HG03060 (cell line): Measurements from ENCODE around the gene KCNAB2.

Source experiments
- ATAC-seq: cut with Tn5 transposase; IDR thresholded peaks from one replicate; pipeline ENCODE4 v1.9.1; 2021; ENCODE audit warnings: low read depth, moderate number of reproducible peaks; ENCODE audit not compliant: unreplicated experiment

The KCNAB2 gene

DNA sequence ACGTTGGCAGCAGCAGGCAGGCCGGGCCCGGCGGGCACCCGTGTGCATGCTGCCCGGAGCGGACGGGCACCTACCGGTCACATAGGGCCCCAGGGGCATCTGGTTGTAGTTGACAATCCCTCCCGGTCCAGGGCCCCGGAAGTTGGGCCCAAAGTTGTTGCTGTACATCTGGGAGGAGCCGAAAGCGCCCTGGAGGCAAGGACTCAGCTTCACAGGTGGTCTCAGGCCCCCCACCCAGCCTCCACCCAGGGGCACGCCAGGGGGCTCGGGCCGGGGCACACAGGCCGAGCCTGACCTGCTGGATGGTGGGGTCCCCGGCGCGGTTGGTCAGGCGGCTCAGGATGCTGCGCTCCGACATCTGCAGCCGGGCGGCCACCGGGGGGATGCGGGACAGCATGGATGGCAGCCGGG is 60.6 kb downstream of the KCNAB2 start:
- ATAC-seq, result no peak

DNA sequence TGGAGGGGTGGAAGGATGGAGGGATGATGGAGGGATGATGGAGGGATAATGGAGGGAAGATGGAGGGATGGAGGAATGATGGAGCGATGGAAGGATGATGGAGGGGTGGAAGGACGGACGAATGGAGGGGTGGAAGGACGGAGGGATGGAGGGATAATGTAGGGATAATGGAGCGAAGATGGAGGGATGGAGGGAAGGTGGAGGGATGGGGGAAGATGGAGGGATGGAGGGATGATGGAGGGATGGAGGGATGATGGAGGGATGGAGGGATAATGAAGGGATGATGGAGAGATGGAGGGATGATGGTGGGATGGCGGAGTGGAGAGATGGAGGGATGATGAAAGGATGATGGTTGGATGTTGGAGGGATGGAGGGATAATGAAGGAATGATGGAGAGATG is 61.3 kb downstream of the KCNAB2 start:
- ATAC-seq, result no peak

DNA sequence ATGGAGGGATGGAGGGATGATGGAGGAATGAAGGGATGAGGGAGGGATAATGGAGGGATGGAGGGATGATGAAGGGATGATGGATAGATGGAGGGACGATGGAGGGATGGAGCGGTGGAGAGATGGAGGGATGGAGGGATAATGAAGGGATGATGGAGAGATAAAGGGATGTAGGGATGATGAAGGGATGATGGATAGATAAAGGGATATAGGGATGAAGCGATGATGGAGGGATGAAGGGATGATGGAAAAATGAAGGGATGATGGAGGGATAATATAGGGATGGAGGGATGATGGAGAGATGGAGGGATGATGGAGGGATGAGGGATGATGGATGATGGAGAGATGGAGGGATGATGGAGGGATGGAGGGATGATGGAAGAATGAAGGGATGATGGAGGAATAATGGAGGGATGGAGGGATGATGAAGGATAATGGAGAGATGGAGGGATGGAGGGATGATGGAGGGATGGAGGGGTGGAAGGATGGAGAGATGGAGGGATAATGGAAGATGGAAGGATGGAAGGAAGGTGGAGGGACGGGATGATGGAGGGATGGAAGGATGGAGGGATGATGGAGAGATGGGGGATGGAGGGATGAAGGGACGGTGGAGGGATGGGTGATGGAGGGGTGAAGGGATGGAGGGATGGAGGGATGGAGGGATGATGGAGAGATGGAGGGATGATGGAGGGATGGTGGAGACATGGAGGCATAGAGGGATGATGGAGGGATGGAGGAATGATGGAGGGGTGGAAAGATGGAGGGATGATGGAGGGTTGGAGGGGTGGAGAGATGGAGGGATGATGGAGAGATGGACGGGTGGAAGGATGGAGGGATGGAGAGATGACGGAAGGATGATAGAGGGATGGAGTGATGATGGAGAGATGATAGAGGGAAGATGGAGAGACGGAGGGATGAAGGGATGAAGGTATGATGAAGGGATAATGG is 62.0 kb downstream of the KCNAB2 start:
- no peak for ATAC-seq

DNA sequence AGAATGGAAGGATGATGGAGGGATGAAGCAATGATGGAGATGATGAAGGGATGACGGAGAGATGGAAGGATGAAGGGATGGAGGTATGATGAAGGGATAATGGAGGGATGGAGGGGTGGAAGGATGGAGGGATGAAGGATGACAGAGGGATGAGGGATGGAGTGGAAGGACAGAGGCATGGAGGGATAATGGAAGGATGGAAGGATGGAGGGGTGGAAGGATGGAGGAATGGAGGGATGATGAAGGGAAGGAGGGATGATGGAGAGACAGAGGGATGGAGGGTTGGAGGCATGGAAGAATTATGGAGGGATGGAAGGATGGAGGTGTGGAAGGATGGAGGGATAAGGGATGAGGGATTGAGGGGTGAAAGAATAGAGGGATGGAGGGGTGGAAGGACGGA is 62.8 kb downstream of the KCNAB2 start:
- no peak for ATAC-seq

DNA sequence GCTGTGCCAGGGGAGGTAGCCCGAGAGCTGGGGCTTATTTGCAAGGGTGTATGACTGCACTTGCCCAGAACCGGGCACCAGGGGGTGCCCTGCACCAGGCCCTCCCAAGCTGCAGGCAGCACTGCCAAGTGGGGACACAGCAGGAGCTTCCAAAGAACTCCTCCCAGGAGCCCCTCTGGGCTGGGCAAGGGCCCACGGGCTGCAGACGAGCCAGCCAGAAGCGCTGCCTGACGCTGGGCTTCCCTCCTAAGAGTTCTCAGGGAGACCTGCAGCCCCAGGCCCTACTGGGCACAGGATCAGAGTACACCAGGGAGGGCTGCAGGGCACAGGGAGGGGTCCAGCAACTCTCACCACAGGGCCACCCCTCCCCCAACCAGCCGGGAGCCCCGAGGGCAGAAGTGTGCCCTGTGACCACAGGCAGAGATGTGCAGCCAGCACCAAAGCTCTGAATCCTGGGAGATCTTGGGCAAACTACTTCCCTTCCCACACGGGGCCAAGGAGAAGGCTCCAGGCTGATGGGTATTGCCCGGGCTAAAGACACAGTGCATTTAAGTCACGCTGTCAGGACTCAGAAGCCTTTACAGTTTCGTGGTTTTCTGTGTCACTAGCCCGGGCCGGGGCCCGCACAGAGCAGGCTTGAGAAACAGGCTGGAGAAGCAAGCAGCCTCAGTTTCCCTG is 63.4 kb downstream of the KCNAB2 start:
- ATAC-seq, result no peak

DNA sequence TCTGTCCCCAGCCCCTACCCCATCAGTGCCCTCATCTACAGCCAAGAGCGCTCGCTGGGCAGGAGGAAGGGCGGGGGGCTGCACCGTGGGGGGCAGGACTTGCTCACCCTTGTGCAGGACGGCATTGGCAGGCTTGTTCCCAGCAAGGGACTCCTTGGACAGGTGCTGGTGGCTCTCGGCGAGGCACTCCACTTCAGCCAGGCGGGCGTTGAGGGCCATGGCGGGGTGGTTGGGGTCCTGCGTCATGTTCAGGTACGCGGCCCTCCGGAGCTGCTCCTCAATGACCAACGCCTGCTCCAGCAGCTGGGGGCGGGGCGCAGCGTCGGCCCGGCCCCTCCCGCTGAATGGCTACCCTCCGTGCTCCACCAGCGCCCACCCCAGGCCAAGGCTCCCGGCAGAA is 64.0 kb downstream of the KCNAB2 start:
- ATAC-seq, result no peak

DNA sequence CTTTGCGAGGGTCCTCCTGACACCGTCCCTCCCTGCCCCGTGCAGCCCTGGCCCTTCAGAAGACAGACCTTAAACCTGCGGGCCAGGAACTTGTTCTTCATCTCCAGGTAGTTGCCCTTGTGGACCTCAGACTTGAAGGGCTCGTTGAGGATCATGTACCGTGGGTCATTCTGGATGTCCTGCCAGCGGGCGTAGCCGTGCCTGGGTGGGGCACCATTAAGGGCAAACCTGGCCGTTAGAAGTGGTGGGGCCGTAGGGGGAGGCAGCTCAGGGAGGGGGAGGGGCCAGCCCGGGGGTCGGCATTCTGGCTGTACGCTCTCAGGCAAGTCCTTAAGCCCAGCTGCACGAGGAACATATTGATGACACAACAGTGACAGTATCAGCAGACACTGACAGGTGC is 64.6 kb downstream of the KCNAB2 start:
- ATAC-seq, result no peak

DNA sequence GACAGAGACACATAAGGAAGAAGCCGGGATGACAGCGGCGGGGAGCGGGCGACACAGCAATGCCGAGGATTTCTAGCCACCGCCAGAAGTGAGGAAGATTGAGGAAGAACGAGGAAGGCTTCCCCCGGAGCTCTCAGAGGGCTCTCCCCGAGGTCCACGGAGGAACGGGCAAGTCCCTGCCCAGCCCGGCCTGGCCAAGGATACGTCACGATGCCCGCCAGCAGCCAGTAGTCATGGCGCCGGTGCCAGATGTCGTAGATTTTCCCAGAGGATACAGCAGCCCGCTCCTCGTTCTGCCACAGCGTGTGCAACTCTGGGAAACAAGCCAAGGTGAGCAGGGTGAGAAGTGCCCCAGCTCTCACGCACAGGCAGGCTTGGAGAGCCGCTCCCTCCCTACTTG is 65.9 kb downstream of the KCNAB2 start:
- no peak for ATAC-seq

DNA sequence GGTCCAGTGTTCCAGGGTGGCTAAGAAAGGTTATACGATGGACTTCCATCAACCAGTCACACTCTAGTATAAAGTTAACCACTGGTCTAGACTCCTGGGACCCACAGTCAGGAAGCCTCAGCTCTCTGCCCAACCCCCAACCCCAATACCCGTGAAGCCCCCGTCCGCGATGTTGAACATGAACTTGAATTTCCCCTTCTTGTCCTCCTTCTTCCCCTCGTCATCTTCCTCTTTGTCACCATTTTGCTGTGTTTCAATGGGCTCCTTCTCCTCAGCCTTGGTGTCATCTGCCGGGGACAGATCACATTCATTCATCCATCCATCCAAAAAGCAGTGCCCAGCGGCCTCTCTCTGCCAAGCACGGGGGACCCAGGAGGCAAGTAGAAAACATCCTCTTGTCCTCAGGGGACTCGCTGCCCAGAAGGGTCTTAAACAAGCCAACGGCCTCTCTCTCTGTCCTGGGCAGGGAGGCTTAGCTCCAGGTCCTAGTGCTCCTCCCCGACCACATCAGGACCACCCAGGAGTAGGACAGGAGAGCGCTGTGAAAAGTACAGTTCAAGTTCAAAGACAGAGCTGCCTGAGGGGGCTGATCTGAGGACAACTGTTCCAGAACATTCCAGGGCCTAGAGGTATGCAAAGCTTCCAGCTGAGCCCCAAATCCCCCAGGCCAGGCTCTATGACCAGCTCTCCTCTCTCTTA is 66.5 kb downstream of the KCNAB2 start:
- no peak for ATAC-seq

DNA sequence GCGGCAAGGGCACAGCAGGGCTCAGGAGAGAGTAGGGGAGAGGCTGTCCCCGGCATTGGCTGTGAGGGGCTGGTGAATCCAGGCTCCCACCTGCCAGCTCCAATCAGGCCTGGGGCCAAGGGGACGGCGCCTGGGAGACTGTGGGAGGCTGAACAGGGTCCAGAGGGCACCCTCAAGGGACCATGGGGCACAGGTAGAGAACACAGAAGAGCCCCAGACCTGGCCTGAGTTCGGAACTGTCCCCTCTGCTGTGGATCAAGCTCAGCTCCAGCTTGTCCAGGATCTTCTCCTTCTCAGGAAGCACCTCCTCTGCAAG is 67.0 kb downstream of the KCNAB2 start:
- no peak for ATAC-seq

DNA sequence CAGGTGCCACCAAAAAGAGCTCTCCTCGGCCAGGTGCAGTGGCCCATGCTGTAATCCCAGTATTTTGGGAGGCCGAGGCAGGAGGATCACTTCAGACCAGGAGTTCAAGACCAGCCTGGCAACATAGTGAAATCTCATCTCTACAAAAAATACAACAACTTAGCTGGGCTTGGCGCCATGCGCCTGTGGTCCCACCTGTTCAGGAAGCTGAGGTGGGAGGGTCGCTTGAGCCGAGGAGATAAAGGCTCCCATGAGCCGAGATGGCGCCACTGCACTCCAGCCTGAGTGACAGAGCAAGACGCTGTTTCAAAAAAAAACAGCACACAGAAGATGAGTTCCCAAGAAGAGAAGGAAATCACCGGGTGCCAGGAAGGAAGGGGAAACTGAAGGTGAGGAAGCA is 67.4 kb downstream of the KCNAB2 start:
- ATAC-seq, result no peak

DNA sequence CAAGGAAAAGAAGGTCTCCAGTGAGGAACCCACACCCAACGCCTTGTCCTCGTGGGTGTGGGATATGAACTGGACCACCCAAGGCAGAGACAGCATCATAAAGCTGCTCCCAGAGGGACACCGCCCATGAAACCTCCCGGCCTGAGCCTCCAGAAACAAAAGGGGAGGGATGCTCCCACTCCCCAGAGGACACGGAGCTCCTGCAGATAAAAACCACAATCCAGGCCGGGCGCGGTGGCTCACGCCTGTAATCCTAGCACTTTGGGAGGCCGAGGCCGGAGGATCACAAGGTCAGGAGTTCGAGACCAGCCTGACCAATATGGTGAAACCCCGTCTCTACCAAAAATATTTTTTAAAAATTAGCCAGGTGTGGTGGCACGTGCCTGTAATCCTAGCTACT is 68.1 kb downstream of the KCNAB2 start:
- ATAC-seq, result no peak

DNA sequence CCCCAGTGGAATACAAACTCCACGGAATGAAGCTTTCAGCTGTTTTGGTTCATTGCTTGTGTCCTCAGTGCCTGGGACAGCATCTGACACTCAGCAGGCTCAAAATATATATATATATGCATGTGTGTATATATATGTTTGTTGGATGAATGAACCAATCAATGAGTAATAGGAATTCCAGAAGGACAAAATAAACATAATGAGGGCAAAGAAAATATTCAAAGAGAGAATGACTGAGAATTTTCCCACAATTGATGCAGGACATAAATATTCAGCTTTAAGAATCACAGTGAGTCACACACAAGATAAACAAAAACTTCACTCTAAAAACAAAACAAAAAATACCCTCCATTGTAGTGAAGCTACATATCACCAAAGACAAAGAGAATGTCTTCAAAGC is 70.4 kb downstream of the KCNAB2 start:
- no peak for ATAC-seq

DNA sequence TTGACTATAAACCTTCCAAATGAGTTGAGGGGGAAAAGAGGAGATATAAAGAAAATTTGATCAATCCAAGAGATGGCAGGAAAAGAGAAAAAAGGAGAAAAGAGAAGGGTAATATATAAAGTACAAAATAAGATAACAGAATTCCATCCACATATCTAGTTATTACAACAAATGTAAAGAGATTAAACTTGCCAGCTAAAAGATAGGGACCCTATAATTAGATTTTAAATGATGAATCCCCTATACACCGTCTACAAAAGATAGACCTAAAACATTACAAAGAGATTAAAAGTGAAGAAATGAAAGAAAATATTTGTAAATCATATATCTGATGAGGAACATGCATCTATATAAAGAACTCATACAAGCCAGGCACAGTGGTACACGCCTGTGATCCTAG is 71.4 kb downstream of the KCNAB2 start:
- ATAC-seq, result no peak

DNA sequence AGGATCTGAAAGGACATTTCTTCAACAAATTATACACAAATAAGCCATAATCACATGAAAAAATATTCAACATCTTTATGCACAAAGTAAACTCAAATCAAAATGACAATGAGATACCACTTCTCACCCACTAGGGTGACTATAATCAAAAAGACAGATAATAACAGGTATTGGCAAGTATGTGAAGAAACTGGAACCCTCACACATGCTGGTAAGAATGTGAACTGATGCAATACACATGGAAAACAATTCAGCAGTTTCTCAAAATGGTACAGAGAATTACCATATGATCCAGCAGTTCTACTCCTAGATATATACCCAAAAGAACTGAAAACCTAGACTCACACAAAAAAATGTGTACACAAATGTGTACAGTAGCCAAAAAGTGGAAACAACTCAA is 71.9 kb downstream of the KCNAB2 start:
- ATAC-seq, result no peak

DNA sequence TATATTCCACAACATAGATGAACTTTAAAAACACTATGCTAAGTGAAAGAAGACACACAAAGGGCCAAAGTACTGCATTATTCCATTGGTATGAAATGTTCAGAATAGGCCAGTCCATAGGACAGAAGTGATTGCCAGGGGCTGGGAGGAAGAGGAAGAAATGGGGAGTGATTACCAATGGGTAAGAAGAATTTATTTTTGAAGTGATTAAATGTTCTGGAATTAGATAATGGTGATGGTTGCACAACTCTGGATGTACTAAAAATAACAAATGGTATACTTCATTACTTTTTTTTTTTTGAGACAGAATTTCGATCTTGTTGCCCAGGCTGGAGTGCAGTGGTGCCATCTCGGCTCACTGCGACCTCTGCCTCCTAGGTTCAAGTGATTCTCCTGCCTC is 72.7 kb downstream of the KCNAB2 start:
- ATAC-seq, result no peak

DNA sequence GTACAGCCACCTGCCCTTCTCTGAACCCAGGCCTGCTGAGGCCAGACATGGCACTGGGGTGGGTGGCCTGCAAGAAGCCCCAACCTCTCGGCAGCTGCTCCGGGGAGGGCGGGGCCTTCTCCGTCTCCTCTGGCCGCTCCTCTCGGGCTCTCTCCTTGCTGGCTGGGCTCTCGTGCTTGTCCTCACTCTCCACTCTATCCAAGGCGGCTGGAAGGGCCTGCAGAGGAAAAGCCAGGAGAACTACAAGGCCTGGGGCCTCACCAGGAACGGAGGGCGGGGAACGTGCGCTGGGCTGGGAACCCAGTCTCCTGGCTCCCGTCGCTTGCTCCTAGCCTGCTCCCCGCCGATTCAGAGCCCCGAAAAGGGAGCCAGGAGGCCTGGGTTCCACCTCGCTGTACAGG is 75.3 kb downstream of the KCNAB2 start:
- no peak for ATAC-seq

DNA sequence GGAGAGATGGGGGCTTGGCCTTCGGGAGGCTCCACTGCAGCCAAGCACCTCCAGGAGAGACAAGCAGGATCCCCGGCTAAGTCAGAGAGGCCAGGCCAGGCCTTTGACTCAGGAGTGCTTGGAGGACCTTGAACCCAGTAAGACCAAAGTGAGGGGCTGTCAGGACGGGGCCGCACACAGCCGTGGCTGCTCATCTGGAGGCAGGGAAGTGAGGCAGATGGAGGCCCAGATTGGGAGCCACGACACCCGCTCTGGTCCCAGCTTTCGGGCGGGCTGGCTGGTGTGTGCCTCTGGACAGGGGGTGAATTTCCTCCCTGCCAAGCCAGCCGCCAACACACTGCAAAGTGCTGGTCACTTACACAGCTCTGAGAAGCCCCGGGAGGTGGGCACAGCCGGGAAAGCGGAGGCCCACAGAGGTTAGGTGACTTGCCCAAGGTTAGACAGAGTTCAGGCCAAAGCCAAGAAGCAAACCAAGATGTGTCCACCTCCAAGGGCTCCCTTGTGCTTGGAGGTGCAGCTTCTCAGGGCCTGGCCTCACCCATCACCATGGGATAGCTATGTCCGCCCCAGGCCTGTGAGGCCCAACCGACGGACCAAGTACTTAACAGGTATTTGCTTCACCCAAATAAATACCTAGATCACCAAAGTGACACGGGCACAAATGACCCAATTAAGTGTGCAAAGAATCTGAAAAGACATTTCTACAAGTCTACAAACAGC is 76.1 kb downstream of the KCNAB2 start:
- no peak for ATAC-seq

DNA sequence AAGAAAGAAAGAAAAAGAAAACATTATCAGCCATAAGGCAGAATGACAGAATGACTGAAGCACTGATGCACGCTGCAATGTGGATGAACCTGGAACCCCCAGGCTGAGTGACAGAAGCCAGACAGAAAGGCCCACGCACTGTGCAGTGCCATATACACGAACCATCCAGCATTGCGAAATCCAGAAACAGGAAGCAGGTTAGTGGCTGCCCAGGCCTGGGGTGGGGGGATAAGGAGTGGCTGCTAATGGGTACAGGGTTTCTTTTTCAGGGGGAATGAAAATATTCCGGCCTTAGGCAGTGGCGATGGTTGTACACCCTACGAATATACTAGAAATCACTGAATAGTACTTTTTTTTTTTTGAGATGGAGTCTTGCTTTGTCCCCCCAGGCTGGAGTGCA is 77.4 kb downstream of the KCNAB2 start:
- no peak for ATAC-seq

DNA sequence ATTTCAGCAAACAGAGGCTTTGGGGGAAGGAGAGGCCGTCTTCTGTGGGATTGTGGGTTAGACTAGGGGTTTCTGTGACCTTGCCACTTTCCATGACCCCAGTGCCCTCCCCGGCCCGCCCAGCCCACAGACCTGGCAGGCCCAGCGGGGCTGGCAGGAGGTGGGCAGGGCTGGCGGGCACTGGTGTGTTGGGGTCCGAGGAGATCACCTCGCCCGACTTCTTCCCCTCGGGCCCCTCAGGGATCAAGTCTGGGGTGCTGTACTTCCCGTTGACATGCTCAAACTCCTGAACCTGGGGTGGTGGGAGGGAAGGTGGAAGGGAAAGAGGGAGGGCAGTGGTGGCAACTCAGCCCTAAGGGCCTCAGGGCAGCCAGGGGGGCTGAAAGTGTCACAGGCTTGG is 78.1 kb downstream of the KCNAB2 start:
- ATAC-seq, result no peak

DNA sequence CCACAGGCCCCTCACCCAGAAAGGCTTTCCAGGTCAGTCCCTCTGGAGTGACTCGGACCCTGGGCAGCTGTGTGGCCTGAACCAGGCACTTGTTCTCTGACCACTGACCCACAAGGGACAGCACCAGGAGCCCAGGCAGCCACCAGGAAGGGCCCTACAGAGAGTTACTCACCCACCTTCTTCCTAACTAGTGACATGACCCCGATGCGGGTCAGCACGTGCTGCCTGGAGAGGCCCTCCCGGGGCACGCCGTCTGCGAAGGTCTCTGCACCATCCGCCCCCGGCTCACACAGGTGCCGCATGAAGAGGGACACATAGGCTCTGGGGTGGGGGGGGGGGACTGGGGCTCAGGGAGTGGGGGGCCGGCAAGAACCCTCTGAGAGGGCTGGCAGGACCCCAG is 78.7 kb downstream of the KCNAB2 start:
- no peak for ATAC-seq
